ENCODE measurements around the gene MYO18B.

MYO18B gene

DNA sequence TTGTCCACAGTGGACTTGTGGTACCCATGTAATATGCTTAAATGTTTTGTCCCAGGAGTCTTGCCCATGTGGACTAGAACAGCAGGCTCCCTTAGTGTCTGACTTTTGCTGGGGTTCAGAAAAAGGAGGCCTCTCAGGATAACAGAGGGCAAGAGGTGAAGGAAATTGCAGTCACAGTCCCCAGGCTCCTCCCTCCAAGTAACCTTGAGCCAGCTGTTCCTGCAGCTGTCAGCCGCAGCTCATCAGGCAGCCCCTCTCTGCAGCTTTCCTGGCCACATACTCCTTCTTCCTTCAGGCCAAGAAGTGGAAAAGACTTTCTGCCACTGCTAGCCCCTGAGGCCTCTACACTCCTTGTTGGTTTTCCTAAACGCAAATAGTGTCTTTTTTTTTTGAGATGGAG lies 6.3 kb upstream of the MYO18B start:
- TF ChIP-seq, protein P1, sequence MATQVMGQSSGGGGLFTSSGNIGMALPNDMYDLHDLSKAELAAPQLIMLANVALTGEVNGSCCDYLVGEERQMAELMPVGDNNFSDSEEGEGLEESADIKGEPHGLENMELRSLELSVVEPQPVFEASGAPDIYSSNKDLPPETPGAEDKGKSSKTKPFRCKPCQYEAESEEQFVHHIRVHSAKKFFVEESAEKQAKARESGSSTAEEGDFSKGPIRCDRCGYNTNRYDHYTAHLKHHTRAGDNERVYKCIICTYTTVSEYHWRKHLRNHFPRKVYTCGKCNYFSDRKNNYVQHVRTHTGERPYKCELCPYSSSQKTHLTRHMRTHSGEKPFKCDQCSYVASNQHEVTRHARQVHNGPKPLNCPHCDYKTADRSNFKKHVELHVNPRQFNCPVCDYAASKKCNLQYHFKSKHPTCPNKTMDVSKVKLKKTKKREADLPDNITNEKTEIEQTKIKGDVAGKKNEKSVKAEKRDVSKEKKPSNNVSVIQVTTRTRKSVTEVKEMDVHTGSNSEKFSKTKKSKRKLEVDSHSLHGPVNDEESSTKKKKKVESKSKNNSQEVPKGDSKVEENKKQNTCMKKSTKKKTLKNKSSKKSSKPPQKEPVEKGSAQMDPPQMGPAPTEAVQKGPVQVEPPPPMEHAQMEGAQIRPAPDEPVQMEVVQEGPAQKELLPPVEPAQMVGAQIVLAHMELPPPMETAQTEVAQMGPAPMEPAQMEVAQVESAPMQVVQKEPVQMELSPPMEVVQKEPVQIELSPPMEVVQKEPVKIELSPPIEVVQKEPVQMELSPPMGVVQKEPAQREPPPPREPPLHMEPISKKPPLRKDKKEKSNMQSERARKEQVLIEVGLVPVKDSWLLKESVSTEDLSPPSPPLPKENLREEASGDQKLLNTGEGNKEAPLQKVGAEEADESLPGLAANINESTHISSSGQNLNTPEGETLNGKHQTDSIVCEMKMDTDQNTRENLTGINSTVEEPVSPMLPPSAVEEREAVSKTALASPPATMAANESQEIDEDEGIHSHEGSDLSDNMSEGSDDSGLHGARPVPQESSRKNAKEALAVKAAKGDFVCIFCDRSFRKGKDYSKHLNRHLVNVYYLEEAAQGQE (IDR thresholded peaks at IDR 0.05; ENCODE audit: insufficient read depth in 1 of 2, low read depth in 2 of 2, low read length in 2 of 2): no peak
- no peak for TF ChIP-seq FOXP2 (optimal IDR thresholded peaks at IDR 0.05; ENCODE audit: borderline replicate concordance, extremely low read depth, extremely low read length, insufficient read depth)
- TF ChIP-seq POLR2AphosphoS5 (IDR thresholded peaks at IDR 0.05; ENCODE audit: low read depth, low read length): no peak
- TF ChIP-seq SIN3A (IDR thresholded peaks at IDR 0.05; ENCODE audit: borderline replicate concordance, insufficient read depth, low read length): no peak
- no peak for TF ChIP-seq TAF1 (IDR thresholded peaks at IDR 0.05; ENCODE audit: borderline replicate concordance, insufficient read depth, low read length)

DNA sequence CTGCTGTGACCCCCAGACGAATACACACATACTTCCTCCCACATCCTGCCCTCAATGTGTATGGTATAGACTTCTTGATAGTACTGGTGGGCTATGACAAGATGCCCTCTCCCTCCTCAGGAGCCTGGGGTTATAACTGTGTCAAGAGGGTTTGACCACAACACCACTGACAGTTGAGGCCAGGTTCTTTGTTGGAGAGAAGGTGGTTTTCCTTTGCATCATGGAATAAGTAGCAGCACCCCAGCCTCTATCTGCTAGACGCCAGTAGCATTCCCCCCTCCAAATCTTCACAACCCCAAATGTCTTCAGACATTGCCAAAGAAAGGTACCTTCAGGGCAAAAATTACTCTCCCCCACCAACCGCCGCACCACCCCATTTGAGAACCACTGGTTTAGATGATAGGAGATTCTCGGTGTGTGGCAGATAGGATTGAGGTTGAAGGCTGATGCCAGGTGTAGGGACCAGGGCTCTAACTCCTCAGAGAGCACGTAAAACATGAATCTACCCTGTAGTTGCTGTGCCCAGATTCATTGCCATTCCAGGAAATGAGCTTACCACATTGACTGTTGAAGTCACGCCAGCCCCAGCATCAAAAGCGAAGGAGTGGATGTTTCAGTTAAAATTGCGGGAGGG lies 5.5 kb upstream of the MYO18B start:
- no peak for TF ChIP-seq FOXP2 (optimal IDR thresholded peaks at IDR 0.05; ENCODE audit: borderline replicate concordance, extremely low read depth, extremely low read length, insufficient read depth)
- TF ChIP-seq SIN3A (IDR thresholded peaks at IDR 0.05; ENCODE audit: borderline replicate concordance, insufficient read depth, low read length): no peak
- no peak for TF ChIP-seq TAF1 (IDR thresholded peaks at IDR 0.05; ENCODE audit: borderline replicate concordance, insufficient read depth, low read length)
- TF ChIP-seq, protein P1 (IDR thresholded peaks at IDR 0.05; ENCODE audit: insufficient read depth in 1 of 2, low read depth in 2 of 2, low read length in 2 of 2): no peak
- TF ChIP-seq POLR2AphosphoS5 (IDR thresholded peaks at IDR 0.05; ENCODE audit: low read depth, low read length): no peak

DNA sequence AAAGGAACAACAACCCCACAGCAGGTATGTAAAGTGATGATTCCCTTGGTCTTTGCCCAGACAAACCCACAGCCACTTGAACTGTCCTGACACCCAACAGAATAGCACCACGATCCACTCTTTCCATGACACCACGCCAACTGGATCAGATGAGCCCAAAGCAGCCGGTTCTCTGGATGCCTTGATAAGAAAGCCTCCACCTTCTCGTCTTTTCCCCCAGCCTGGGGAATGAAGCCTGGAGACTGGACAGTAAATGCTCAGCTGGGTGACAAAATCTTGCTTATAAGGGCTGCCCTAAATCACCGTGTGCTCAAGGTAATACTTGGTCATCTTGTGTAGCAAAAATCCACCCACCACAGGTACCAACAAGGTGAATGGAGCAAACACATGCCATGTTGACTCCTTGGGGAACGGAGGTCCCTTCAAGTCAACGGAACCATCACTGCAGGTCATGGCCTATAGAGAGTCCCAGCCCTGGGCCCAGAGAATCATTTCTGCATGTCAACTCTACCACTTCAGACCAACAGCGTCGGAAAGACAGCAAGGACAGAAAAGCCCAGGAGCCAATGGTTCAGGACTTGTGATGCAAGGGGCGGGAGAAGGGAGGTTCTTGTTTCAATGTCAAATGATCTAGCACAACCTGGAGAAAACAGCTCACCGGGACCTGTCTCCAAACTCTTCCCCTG lies 2.2 kb upstream of the MYO18B start:
- no peak for TF ChIP-seq TAF1 (IDR thresholded peaks at IDR 0.05; ENCODE audit: borderline replicate concordance, insufficient read depth, low read length)
- TF ChIP-seq FOXP2 (optimal IDR thresholded peaks at IDR 0.05; ENCODE audit: borderline replicate concordance, extremely low read depth, extremely low read length, insufficient read depth): no peak
- TF ChIP-seq, protein P1 (IDR thresholded peaks at IDR 0.05; ENCODE audit: insufficient read depth in 1 of 2, low read depth in 2 of 2, low read length in 2 of 2): no peak
- no peak for TF ChIP-seq POLR2AphosphoS5 (IDR thresholded peaks at IDR 0.05; ENCODE audit: low read depth, low read length)
- no peak for TF ChIP-seq SIN3A (IDR thresholded peaks at IDR 0.05; ENCODE audit: borderline replicate concordance, insufficient read depth, low read length)

DNA sequence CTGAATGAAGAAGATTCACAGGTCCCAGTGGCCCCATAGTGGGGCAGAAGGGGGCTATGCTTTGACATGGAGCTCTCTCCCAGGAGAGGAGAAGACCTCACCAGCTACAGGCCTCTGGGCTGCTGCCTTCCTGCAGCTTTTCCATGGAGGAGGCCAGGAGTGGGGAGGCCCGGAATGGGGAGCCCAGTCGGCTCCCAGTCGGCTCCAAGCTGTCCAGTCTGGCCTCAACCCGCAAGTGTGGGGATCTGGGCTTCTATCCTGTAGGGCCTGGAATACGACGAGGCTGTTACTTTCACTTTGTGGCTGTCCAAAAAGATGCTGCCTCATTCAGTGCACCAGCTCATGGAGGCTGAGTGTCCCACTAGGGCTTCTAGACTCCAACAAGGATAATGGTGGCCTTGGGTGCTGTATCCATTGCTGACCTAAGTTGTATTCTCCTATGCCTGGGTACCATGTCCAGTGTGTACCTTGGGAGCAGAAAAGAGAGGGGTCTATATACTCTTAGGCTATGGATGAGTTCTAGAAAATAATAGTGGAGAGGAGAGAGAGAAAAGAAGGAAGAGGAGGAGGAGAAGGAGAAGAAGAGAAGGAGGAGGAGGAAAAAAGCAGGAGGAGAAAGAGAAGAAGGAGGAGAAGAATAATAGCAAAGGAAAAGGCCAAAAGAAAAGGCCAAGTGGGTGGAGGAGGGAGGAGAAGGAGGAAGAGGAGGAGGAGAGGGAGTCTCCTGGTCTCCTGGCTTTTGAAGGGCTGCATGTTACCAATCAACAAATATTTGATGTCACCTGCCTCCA lies 1.1 kb downstream of the MYO18B start:
- TF ChIP-seq FOXP2 (optimal IDR thresholded peaks at IDR 0.05; ENCODE audit: borderline replicate concordance, extremely low read depth, extremely low read length, insufficient read depth): no peak
- TF ChIP-seq, protein P1 (IDR thresholded peaks at IDR 0.05; ENCODE audit: insufficient read depth in 1 of 2, low read depth in 2 of 2, low read length in 2 of 2): no peak
- TF ChIP-seq SIN3A (IDR thresholded peaks at IDR 0.05; ENCODE audit: borderline replicate concordance, insufficient read depth, low read length): no peak
- TF ChIP-seq TAF1 (IDR thresholded peaks at IDR 0.05; ENCODE audit: borderline replicate concordance, insufficient read depth, low read length): no peak
- TF ChIP-seq POLR2AphosphoS5 (IDR thresholded peaks at IDR 0.05; ENCODE audit: low read depth, low read length): no peak

All from PFSK-1 (cell line).